Endothelial cell of umbilical vein (primary cell): ENCODE results near the gene CCDC81. TPM values are rescaled to one million over a fixed set of nuclear protein-coding genes. Genes with fewer than 3 reads are reported as not detected.

Source experiments
- BruUV-seq: library from RNA; stranded (reverse); fragments of 400-500 nt; replicated peaks from 2 replicates; lab custom pipeline; 2021; lab: Mats Ljungman, UMichigan
- CTCF ChIA-PET: fragments of 300-600, 350-600 bp; sonication (Branson Sonifier 250); formaldehyde crosslinking; loops from one replicate; lab custom pipeline; 2021; ENCODE audit warnings: antibody characterized with exemption, inconsistent platforms; lab: Charles Lee
- POLR2A ChIA-PET: fragments of 300-600, 350-600 bp; sonication (Branson Sonifier 250); formaldehyde crosslinking; loops from one replicate; lab custom pipeline; 2021; ENCODE audit warnings: antibody characterized with exemption, inconsistent platforms; lab: Charles Lee
- DNase-seq: peaks from one replicate; pipeline ENCODE4 v3.0.0-alpha.2; 2011; ENCODE audit warnings: low read depth, low spot score
- FAIRE-seq: peaks from 2 replicates; lab custom pipeline; 2011; peaks lifted over from hg19 to GRCh38; lab: Jason Lieb, UNC
- H2AFZ ChIP-seq: 2 replicates; pipeline ENCODE4 v1.6.0; 2012; ENCODE audit warnings: low read depth, low read length, control low read depth, inconsistent platforms
- H3K27ac ChIP-seq: 2 replicates; pipeline ENCODE4 v1.5.1; 2011; ENCODE audit warnings: low read depth, mild to moderate bottlenecking, control low read depth, low read length, moderate library complexity; ENCODE audit not compliant: insufficient read depth
- H3K27me3 ChIP-seq, 2 experiments: 2 replicates each; pipeline versions ENCODE4 v1.6.0 to v1.6.1; 2011; ENCODE audit warnings: low read length in 2 of 2, mixed read lengths in 1 of 2; ENCODE audit not compliant: control insufficient read depth in 2 of 2, insufficient read depth in 2 of 2
- H3K36me3 ChIP-seq, 2 experiments: 2 replicates in 1 of 2; 3 replicates in 1 of 2; pipeline ENCODE4 v1.5.1; 2011; ENCODE audit warnings: low read length in 2 of 2, mild to moderate bottlenecking in 1 of 2, moderate library complexity in 1 of 2; ENCODE audit not compliant: control insufficient read depth in 2 of 2, insufficient read depth in 2 of 2; ENCODE audit errors: extremely low read depth in 1 of 2
- H3K4me1 ChIP-seq: 3 replicates; pipeline ENCODE4 v1.5.1; 2011; ENCODE audit warnings: mild to moderate bottlenecking, low read length; ENCODE audit not compliant: control insufficient read depth, insufficient read depth; ENCODE audit errors: extremely low read depth
- H3K4me2 ChIP-seq: 2 replicates; pipeline ENCODE4 v1.6.1; 2011; ENCODE audit warnings: low read length, control low read depth, mixed read lengths; ENCODE audit not compliant: insufficient read depth
- H3K4me3 ChIP-seq, 3 experiments: fragments of 200-600 bp in 1 of 3; sonication (generic), shearing (Covaris generic) in 1 of 3; replicated peaks in 1 of 3; 2 replicates each; pipeline ENCODE4 v1.5.1; 2011 to 2016; ENCODE audit warnings: control low read depth in 3 of 3, low read length in 3 of 3, mild to moderate bottlenecking in 2 of 3, inconsistent platforms in 1 of 3, low read depth in 1 of 3, moderate library complexity in 1 of 3; ENCODE audit not compliant: insufficient read depth in 1 of 3
- H3K79me2 ChIP-seq: 2 replicates; pipeline ENCODE4 v1.6.0; 2012; ENCODE audit warnings: low read length, inconsistent platforms; ENCODE audit not compliant: control insufficient read depth, insufficient read depth
- H3K9ac ChIP-seq: replicated peaks from 2 replicates; pipeline ENCODE3; 2011; ENCODE audit warnings: low read length, control low read depth; ENCODE audit not compliant: insufficient read depth; ENCODE audit errors: extremely low read depth
- H3K9me1 ChIP-seq: replicated peaks from 3 replicates; pipeline ENCODE4 v1.6.0; 2011; ENCODE audit warnings: mild to moderate bottlenecking, low read length; ENCODE audit not compliant: control insufficient read depth, insufficient read depth; ENCODE audit errors: extremely low read depth
- H3K9me3 ChIP-seq: replicated peaks from 2 replicates; pipeline ENCODE4 v1.5.1; 2012; ENCODE audit warnings: low read length, inconsistent platforms; ENCODE audit not compliant: control insufficient read depth, insufficient read depth
- H4K20me1 ChIP-seq: replicated peaks from 2 replicates; pipeline ENCODE3; 2011; ENCODE audit warnings: mild to moderate bottlenecking, low read length; ENCODE audit not compliant: control insufficient read depth, insufficient read depth; ENCODE audit errors: extremely low read depth
- CTCF ChIP-seq, 2 donors: IDR thresholded peaks; 1 replicate in 1 of 2; 2 replicates in 1 of 2; pipeline ENCODE4 v1.5.1; 2011; ENCODE audit warnings: low read length in 2 of 2, mild to moderate bottlenecking in 2 of 2, moderate library complexity in 2 of 2, control low read depth in 1 of 2, inconsistent platforms in 1 of 2, low read depth in 1 of 2; ENCODE audit not compliant: insufficient read depth in 1 of 2; ENCODE audit errors: extremely low read depth in 1 of 2
- EZH2 ChIP-seq: IDR thresholded peaks from 2 replicates; pipeline ENCODE4 v1.6.1; 2012; ENCODE audit warnings: borderline replicate concordance, low read depth, mild to moderate bottlenecking, moderate library complexity, low read length, inconsistent platforms; ENCODE audit not compliant: severe bottlenecking
- FOS ChIP-seq: IDR thresholded peaks from 2 replicates; pipeline ENCODE4 v1.6.1; 2011; ENCODE audit warnings: mild to moderate bottlenecking, low read length, moderate library complexity, borderline replicate concordance; ENCODE audit not compliant: insufficient read depth
- GATA2 ChIP-seq: IDR thresholded peaks from 2 replicates; pipeline ENCODE4 v1.7.0; 2011; ENCODE audit warnings: low read depth, mild to moderate bottlenecking, moderate library complexity, mixed read lengths, low read length; ENCODE audit not compliant: insufficient read length, insufficient read depth
- JUN ChIP-seq: IDR thresholded peaks from 2 replicates; pipeline ENCODE4 v1.6.1; 2011; ENCODE audit warnings: borderline replicate concordance, low read depth; ENCODE audit not compliant: insufficient read length, insufficient read depth
- MAX ChIP-seq: IDR thresholded peaks from 2 replicates; pipeline ENCODE4 v1.6.1; 2011; ENCODE audit not compliant: insufficient read depth, insufficient read length
- MYC ChIP-seq: IDR thresholded peaks from one replicate; pipeline ENCODE4 v1.6.1; 2011; ENCODE audit warnings: mild to moderate bottlenecking, low read depth, low read length
- POLR2A ChIP-seq: IDR thresholded peaks from 2 replicates; pipeline ENCODE4 v1.6.1; 2012; ENCODE audit warnings: low read depth, mild to moderate bottlenecking, control low read depth, low read length
- POLR2AphosphoS5 ChIP-seq: IDR thresholded peaks from 2 replicates; pipeline ENCODE4 v1.6.1; 2012; ENCODE audit warnings: low read depth, mild to moderate bottlenecking, control low read depth, low read length, moderate library complexity; ENCODE audit not compliant: insufficient read depth
- dilution Hi-C: fragments of 300-500 bp; cut with MboI; formaldehyde crosslinking; loops from one replicate; pipeline ENCODE4 v1.15.0; 2019; ENCODE audit warnings: low sequenced_read_pairs; ENCODE audit not compliant: extremely low pct_ligation_motif_present
- intact Hi-C: fragments of 100-400 bp; cut with micrococcal nuclease; formaldehyde crosslinking; loops from one replicate; pipeline ENCODE4 v1.10.0; 2022
- polyA plus RNA-seq, 4 experiments: library from polyadenylated mRNA; depleted of rRNA in 3 of 4; stranded (reverse) in 3 of 4; unstranded in 1 of 4; fragments of >200 nt; gene quantifications; 2 replicates each; pipeline versions ENCODE4 v1.2.1 to v1.2.3, GENCODE V29; 2011 to 2012; ENCODE audit warnings: missing spikeins in 1 of 4
- total RNA-seq: library from RNA; stranded (reverse); gene quantifications from 2 replicates; pipeline ENCODE4 v1.2.3, GENCODE V29; 2021

CCDC81 gene
- total and polyA plus RNA-seq, 2 donors (not counting 3 experiments of a cell fraction or from before 2014, with no cell fraction given), result 0.57 to 1.1 TPM

- dilution Hi-C loops, result no loop called here
- no peak overlapping the region for H3K4me3 ChIP-seq
- no TSS peak for BruUV-seq
Measured at GRCh38 chr11:86383041-86383955, 8.6 kb downstream of the CCDC81 start.

More at GRCh38 chr11:86383041-86383955, 8.6 kb downstream of the CCDC81 start:
- no peak overlapping the region for H3K4me2 ChIP-seq
- FAIRE-seq (no peak), DNase-seq (no peak)
- CTCF ChIA-PET, result interaction anchor here (1.6 to 4.1 kb wide), 2 partner anchors 13 to 23 kb away, joined by 3 to 14 read pairs; no protein-coding TSS in a partner anchor
- H3K9ac ChIP-seq, result no peak overlapping the region
- H3K36me3 ChIP-seq, result no peaks in the 10 kb centered on the region
- H3K27ac ChIP-seq, result no peak overlapping the region
- peaks cover 6% of the 10 kb centered on the region for H3K4me1 ChIP-seq
- no peaks in the 10 kb centered on the region for H3K9me3 ChIP-seq
- TF ChIP-seq JUN (no peak), POLR2AphosphoS5 (no peak), GATA2 (no peak), CTCF (IDR thresholded peaks at IDR 0.05; ENCODE audit: extremely low read depth in 1 of 2, insufficient read depth in 1 of 2, low read depth in 1 of 2, low read length in 2 of 2) (no peak), EZH2 (no peak), FOS (no peak), MAX (no peak), POLR2A (no peak), MYC (no peak)
- intact Hi-C loops, result no loop called here
- no peaks in the 10 kb centered on the region for H3K9me1 ChIP-seq
- H4K20me1 ChIP-seq, result no peaks in the 10 kb centered on the region
- no peaks in the 10 kb centered on the region for H3K27me3 ChIP-seq
- POLR2A ChIA-PET, result no interaction called here
- no peaks in the 10 kb centered on the region for H3K79me2 ChIP-seq
- no peak overlapping the region for H2AFZ ChIP-seq
